Esophagus muscularis mucosa (tissue), 3 donors: ENCODE measurements around the gene GSTM2.
"Not testable (repeated sequence)": the region's sequence is repeated elsewhere in the genome, so short reads cannot be mapped to it uniquely, and the experiment has no call there.

Source experiments
- POLR2A ChIP-seq: fragments of 450-650 bp; IDR thresholded peaks from one replicate; pipeline ENCODE4 v1.6.1; 2017; ENCODE audit warnings: antibody characterized with exemption, moderate library complexity, mild to moderate bottlenecking, low read depth
- TF ChIP-seq, protein P1 (sequence below), 3 experiments: fragments of 200-600 bp in 2 of 3; fragments of 450-650 bp in 1 of 3; sonication (generic) in 2 of 3; IDR thresholded peaks; one replicate each; pipeline ENCODE4 v1.5.1; 2017 to 2019; ENCODE audit warnings: antibody characterized with exemption in 3 of 3, mild to moderate bottlenecking in 2 of 3, moderate library complexity in 1 of 3

DNA sequence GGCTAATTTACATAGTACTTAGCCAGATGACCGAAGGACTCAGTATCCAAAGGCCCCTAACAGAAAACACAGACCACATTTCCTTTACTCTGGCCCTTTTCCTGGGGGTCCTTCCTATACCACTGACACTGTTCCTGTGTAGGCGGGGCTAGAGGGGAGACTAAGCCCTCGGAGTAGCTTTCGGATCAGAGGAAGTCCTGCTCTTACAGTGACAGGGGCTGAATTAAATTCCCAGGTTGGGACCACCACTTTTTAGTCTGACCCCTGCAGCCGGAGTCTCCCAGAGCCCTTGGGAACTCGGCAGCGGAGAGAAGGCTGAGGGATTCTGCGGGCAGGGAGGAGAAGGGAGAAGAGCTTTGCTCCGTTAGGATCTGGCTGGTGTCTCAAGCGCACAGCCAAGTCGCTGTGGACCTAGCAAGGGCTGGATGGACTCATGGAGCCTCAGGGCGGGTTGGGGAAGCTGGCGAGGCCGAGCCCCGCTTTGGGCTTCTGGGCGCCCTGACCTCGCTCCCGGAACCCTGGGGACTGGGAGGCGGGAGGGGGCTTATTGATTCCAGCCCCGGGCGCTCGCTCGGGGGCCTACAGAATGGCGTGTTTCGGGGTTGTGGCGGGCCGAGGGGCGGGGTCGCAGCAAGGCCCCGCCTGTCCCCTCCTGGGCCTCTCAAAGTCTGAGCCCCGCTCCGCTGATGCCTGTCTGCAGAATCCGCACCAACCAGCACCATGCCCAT, 43.9 kb downstream of the GSTM2 start, which contains the start of gene GSTM5:
- TF ChIP-seq, protein P1, sequence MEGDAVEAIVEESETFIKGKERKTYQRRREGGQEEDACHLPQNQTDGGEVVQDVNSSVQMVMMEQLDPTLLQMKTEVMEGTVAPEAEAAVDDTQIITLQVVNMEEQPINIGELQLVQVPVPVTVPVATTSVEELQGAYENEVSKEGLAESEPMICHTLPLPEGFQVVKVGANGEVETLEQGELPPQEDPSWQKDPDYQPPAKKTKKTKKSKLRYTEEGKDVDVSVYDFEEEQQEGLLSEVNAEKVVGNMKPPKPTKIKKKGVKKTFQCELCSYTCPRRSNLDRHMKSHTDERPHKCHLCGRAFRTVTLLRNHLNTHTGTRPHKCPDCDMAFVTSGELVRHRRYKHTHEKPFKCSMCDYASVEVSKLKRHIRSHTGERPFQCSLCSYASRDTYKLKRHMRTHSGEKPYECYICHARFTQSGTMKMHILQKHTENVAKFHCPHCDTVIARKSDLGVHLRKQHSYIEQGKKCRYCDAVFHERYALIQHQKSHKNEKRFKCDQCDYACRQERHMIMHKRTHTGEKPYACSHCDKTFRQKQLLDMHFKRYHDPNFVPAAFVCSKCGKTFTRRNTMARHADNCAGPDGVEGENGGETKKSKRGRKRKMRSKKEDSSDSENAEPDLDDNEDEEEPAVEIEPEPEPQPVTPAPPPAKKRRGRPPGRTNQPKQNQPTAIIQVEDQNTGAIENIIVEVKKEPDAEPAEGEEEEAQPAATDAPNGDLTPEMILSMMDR (IDR thresholded peaks at IDR 0.05), result not testable (repeated sequence)
- not testable (repeated sequence) for TF ChIP-seq POLR2A
